Activated effector memory CD4-positive, alpha-beta T cell treated with Interleukin-2 at 50 U/mL for 16 hours (primary cell): ENCODE results near the gene TRPV5.
"Not testable (repeated sequence)": the region's sequence is repeated elsewhere in the genome, so short reads cannot be mapped to it uniquely, and the experiment has no call there.

Experiments
- DNase-seq: peaks from one replicate; pipeline ENCODE4 v3.0.0-alpha.2; 2020

Gene TRPV5

DNA sequence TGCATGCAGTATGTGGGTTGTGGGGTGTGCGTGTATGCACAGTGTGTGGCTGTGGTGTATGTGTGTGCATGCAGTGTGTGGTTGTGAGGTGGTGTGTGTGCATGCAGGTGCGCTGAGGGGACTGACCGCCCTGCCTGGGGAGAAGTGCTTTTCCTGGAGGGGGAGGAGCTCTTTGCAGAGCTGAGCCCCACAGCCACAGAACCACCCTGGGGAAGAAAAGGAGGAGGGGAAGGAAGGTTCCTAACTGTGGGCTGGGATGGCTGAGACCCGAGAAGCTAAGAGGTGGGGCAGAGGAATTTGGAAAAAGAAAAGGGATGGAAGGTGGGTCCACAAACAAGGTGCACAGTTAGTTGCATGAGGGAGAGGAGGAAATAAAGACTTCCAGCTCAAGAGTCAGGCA is at the start of gene TRPV5:
Gene TRPV5 (minus strand): TSS at position 123 of the 400 bp plus-strand sequence. CDS start 287 bp downstream, outside the sequence.
- no peak for DNase-seq

GRCh38 chr7:142978402-142978801 is 44.9 kb upstream of the TRPV5 start:
- not testable (repeated sequence) for DNase-seq

GRCh38 chr7:142974626-142975025 is 41.1 kb upstream of the TRPV5 start:
- no peak for DNase-seq

DNA sequence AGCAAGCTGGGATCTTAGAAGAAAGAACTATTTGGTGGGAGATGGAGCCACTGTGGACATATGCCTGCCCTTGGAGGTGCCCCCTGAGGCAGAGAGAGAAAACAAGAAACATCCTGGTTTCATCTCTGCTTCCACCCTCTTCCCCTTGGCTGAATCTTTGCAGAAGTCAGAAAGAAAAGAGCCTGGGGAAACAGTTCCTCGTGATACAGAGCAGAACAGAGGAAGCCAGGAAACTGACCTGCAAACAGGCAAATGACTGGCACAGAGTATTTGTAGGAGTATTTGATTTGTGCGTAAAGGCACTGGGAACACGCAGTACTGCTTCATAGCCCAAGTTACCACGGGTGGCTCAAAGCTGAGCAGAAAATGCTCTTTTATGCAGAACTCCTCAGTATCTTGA is 35.6 kb upstream of the TRPV5 start:
- no peak for DNase-seq

GRCh38 chr7:142968229-142968628 is 34.7 kb upstream of the TRPV5 start:
- DNase-seq, result no peak

GRCh38 chr7:142964502-142965246 is 31.1 kb upstream of the TRPV5 start:
- no peak for DNase-seq

DNA sequence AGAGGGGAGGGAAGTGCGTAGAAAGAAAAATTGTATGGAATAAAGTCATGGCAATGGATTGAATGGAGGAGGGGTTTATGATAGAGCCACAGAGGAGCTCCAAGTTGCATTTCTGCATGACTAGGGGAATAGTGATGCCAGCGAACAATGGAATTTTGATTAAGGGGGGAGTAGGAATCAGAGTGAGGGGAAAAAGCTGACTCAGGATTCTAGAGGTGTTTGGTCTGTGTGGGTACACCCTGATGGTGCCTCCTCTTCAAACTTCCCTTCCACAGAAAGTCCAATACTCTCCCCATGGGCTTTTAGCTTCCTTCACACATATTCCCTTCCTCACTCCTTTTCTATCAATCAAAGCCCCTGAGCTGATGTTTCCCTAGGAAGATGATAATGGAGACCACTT is 30.4 kb upstream of the TRPV5 start:
- DNase-seq, result no peak

GRCh38 chr7:142962991-142963390 is 29.4 kb upstream of the TRPV5 start:
- DNase-seq, result no peak

GRCh38 chr7:142961973-142962926 is 28.7 kb upstream of the TRPV5 start, which contains the start of gene KEL:
Gene KEL (minus strand): TSS chr7:142962363. CDS start chr7:142962206, 157 bp downstream.
- DNase-seq, result no peak

DNA sequence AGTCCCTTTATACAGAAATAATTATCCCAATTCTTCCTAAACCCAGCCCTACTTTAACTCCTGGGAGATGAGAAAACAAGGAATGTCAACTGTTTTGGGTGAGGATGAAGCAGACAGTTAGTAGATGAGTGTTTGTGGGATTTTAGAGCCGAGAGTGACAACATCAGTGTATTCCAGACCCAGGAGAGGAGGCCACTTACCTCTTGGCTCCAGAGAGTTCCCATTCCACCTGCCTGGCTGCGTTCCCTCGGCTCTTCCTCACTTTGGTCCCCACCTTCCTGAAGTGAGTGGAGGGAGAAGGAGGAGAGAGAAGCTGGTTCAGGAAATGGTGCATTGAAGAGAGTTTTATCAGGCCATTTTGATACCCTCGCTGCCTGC is 28.0 kb upstream of the TRPV5 start:
- DNase-seq, result no peak

GRCh38 chr7:142960955-142961512 is 27.5 kb upstream of the TRPV5 start:
- DNase-seq, result no peak

DNA sequence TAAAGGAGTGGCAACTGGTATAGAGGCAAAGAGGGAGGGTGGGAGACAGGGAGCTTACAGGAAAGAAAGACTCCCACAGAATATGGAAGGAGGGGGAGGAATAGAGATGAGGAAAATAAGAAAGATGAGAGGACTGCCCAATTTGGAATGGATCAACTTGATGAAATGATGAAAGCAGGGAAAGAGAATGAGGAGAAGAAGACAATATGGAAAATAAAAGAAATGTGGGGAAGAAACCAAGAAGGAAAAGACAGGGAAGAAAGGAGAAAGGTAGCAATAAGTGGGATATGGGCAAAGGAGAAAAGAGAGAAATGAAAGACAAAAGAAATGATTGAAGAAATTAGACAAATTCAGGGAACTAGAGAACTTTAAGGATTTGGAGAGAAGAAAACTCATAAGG is 25.7 kb upstream of the TRPV5 start:
- no peak for DNase-seq

GRCh38 chr7:142957723-142958122 is 24.2 kb upstream of the TRPV5 start:
- DNase-seq, result no peak

DNA sequence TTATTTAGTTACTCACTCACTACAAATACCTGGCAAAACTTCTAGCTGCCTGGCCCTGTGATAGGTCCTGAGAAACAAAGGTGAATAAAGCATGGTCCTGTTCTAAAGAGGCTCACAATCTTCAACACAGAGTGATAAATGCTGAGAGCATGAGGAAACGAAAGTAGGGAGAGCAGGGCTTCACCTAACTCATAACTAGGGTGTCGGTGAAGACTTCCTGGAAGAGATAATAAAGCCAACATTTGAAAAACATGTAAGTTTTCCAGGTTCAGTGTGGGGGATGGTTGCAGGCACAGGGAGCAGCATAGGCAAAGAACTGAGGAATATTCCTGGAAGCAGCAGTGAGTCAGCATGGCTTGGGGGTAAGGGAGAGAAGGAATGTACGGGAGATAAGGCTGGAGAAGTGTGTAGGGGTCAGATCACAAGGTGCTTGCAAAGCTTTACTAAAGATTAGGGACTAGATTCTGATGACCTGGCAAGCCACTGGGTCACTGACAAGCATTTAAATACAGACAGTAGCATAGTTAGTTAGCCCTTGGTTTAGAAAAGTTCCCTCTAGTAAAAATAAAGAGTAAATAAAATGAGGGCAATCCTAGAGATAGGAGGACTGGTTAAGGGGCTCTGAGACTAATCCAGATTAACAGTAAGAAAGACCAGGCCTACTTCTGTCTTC is 23.5 kb upstream of the TRPV5 start:
- no peak for DNase-seq

DNA sequence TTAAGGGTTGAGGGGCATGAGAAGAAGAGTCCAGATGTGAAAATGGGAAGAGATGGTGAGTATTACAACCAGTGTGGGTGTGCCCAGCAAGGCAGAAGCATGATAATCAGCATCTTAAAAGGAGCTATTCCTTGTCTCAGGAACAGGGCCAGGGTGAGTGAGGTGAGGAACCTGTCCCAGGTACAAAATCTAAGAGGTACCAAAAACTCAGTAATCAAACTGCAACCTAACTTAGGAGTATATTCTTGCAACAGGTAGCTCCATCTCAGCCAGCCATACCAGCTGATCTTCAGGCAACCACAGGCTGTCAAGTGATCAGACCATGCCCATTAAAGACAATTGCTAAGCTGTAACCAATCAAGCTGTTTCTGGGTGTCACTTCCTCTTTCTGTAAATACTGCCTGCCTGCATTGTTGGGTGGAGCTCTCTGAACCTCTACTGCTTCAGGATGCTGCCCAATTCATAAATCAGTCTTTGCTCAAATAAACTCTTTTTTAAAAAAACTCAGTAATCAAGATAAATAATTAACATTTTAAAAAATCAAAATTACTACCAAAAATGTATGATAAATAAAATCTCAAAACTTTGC is 21.2 kb upstream of the TRPV5 start:
- DNase-seq, result no peak

DNA sequence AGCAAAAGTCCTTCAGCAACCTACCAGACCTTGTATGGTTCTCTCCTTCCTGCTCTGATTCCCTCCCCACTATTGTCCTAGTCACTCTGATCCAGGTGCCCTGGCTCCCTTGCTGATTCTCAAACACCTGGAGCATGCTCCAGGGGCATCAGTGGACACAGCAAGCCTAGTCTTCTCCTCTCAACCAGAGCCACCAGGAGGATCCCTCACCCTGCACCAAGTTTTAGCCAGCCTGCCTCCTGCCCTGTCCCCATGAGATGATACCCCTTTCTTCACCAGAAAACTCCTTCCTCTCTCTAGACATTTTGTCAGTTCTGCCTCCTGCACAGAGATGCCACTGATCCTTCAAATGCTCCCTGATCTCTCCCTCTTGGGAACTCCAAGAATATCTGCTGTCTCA is 16.7 kb upstream of the TRPV5 start:
- no peak for DNase-seq

DNA sequence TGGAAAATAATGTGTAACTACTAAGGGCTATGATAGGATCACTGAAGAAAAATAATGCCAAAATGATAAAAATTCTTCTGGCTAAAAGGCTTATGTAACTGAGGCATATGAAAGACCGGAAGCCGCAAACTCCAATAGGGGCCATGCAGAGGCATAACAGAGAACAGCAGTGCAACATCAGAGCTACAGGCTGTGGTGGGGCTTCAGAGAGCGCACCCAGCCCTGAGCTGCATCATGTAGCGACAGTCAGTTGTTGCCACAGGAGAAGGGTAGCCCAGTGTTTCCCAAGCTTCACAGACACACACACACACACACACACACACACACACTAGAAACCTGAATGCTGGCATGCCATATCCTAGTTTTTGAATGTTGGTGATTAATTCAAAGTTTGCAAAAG is 15.1 kb upstream of the TRPV5 start:
- no peak for DNase-seq

DNA sequence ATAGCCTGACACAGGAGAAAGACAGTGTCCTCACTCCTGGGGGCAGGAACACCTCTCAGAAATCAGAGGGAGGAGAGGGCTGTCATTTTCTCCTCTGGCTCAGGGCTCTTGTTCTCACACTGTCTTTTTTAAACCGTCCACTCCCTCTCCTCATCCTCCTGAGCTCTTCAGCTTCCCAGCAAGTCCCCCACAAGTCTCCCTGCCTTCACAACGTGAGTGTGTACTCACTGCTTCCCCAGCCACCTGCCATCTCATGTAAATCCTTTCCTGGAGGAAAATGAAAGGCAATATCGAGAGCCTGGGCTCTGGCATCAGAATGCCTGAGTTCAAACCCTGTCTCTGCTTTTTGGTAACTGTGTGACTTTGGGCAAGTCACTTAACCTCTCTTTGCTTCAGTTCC is 11.5 kb upstream of the TRPV5 start:
- DNase-seq, result no peak

- DNase-seq, result no peak
Measured at GRCh38 chr7:142943706-142944268, 10.2 kb upstream of the TRPV5 start.

- no peak for DNase-seq
Measured at GRCh38 chr7:142942746-142943145, 9.2 kb upstream of the TRPV5 start.

DNA sequence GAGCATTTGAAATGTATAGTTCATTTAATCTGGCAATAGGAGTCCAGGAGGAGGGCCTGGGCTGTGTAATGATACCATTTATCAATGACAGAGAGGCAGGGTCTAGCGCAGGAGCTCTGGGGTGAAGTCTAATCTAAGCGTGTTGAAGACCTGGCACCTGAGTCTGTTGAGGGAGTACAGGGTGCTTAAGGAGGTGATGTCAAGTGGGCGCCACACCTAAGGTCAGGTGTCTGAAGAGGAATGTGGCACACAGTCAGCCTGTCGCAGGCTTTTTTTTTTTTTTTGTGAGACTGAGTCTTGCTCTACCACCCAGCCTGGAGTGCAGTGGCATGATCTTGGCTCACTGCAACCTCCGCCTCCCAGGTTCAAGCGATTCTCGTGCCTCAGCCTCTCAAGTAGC is 8.0 kb upstream of the TRPV5 start:
- DNase-seq, result no peak

DNA sequence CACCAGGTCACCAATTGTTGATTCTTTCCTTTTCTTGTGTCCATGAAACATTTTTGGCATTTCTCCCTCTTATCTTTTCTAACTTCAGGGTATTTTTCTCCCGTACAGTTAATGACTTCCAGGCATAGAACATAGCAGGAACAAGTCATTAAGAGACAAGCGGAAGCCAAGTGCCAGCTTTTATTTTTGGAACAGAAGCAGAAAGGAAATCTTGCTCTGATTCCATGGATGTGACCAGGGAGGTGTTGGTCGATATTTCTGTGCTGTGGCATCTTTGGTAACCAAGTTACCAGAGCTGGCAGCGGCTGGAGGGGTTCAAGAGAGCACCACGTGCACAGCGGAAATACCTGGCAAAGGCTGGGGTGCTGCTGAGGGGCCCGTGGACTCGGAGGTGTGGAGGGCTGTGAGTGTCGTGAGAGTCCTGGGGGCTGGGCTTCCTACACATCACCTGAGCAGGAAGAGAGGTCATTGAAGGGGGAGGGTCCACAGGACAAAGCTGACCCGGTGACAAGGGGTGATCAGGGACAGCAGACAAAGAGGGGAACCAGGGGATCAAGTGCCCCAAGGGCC is 7.5 kb upstream of the TRPV5 start:
- DNase-seq, result no peak
